HG03378 (cell line): ENCODE results near the gene HRH3.

Experiments used
- ATAC-seq: cut with Tn5 transposase; IDR thresholded peaks from one replicate; pipeline ENCODE4 v1.9.1; 2021; ENCODE audit warnings: mild to moderate bottlenecking, moderate library complexity; ENCODE audit not compliant: unreplicated experiment

HRH3 gene

DNA sequence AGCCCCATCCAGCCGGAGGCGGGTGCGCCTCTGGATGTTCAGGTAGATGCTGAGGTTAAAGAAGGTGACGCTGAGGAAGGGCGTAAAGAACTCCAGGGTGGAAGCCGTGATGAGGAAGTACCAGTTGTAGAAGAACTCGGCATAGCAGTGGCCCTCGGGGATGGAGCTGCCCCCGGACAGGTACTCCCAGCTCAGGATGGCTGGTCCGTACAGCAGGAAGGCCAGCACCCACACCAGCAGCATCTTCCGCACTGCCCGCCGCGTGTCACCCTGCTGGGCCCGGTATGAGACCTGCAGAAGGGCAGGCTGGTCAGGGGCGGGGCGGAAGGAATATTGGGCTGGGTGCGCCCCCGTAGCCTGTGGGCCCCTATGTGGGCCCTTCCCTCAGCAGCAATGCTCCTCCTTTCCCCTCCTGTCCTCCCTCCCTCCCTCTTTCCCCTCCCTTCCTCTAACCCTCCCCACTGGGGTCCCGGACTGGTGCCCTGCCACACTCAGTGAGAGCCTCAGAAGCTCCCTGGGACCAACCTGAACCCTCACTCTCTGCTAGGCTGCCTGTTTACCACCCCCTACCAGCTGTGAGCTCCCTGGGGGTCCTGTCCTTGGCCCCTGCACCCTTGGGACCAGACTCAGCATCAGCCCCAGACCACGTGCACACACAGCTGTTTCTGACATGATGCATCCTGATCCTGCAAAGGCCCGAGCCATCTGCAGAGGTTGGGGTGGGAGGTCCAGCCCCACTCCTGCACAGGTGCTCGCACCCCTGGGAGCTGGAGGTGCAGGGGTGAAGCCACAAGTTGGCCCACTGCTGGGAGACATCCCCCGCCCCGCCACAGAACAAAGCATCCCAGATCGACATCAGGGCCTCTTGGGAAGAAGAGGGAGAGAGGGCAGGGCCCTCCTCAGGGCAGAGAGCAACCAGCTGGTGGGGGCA is 3.2 kb downstream of the HRH3 start:
- no peak for ATAC-seq

DNA sequence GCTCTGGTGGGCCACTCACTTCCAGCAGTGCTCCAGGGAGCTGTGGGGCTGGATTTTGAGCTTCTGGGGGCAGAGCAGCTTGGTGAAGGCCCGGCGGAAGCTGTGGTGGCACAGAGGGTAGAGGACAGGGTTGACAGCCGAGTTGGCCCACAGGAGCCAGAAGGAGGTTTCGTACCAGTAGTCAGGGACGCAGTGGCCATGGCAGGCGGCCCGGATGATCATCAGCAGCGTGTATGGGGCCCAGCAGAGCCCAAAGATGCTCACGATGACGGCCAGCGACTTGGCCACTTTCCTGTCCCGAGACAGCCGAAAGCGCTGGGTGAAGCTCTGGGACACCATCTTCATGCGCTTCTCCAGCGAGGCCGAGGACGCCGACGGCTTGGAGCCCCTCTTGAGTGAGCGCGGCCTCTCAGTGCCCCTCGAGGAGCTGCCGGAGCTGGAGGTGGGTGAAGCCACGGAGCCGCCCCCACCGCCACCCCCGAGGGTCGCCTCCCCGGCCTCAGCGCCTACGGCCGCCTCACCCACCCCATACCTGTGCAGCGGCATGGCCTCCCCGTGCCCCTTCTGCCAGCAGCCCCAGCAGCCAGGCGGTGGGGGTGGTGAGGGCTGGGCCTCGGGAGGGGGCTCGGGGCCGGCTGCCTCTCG is 4.0 kb downstream of the HRH3 start:
- ATAC-seq, result no peak

DNA sequence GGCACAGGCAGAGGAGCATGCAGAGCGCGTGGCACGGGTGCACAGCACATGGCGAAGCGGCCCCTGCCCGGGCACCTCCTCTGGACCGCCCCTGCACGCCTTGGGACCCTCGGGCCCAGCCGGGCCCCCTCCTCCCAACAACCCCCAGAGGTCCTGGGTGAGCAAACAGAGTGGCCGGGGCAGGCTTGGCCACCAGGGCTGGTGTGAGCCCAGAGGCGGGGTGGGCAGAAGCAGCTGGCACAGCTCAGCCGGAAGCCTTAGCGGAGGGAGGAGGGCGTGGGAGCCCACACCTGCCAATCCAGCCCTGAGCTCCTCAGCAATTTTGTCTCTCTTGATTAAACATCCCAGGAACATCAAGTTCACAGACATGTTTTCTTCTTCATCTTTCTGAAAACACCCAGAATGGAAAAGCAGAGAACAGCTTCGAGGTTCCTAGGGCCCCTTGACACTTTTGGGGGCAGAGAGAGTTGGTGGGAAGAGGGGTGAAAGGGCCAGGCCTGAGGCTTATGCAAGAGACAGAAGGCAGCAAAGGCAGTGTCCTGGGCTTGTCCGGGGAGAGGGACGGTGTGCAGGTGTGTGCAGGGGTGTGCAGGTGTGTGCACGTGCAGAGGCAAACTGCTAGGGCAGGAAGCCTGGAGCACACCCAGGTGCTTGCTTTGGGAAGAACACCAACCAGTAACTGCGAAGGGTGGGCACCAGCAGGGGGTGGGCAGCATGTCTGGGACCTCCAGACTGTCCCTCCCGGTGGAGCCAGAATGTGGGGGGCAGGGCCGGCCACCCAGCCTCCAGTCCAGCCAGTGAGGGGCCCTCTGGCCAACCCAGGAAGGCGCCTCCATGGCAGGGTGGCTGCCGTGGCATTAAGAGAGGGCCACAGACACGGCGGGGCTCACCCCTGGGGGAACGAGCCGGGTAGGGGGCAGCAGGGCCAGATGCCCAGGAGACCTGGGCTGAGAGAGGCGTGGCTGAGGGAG is 4.8 kb downstream of the HRH3 start:
- ATAC-seq, result no peak

DNA sequence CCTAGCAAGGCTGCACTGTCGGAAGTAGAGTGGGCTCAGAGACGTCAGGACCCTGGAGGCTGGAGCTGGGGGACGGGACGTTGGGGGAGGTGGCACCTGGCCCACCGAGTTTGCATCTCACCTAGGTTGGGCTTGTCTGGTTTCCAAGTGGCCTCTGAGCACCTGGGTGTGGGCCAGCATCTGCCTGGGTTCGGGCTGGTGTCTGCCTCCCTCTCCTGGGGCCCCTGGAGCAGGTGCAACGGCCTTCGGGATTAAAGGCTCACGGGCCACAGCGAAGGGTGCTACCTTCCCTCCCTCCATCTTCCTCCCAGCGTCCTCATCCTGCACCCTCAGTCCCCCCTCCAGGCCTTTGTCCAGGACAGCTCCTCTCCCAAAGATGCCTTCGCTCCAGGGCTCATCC is 6.0 kb downstream of the HRH3 start:
- no peak for ATAC-seq

DNA sequence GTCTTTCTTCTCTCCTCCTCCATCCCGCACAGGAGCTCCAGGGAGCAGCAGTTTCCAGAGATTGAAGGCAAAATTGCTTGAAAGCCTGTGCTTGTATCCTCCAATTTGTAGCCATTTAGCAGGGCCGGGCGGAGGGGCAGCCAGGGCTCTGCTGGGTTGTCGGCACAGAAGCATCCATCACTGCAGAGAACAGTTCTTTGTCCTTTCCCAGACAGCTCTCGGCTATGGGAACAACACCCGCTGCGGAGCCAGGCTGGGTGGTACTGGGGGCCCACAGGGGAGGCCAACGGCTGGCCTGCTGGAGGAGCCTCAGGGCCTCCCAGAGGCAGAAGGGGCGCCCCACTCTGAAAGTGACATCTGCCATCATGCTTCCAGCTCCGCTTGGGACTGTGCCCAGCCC is 7.8 kb downstream of the HRH3 start:
- ATAC-seq, result no peak

DNA sequence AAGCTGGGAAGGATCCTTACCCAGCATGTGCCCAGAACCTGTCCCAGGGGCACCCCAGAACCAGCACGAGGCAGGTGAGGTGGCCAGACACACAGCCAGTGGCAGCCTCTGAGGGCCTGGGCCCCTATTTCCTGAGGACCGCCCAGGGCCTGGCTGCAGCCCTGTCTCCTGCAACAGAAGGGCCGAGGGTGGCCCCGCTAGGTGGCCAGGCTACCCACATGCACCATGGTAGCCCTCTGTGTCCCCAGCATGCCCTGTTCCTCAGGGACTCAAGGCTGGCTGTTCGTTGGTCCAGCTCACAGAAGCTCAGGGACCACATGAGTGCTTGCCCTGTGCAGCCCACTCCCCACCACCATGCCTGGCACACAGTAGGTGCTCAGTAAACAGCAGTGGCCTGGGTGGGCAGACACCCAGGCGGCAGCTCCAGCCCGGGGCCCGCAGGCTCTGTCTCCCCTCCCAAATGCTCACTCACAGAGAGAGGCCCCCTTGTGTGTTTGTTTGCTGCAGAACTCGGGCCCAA is 8.2 kb downstream of the HRH3 start:
- ATAC-seq, result no peak

DNA sequence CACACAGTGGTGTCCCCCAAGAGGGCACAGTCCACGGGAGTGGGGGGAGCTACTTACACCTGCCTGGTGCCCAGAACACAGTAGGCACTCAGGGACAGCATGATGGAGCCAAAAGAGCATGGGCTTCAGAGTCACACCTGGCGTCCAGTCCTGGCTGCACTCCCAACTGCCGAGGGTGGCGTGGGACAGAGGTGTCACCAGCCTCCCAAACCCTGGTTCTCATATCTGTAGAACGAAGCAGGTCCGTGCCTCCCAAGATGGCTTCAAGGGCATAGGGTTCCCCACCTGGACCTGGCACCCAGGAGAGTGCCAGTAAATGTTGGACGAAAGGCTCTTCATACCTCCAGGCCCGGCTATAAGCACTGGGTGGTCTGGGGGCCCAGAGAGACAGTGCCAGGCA is 8.9 kb downstream of the HRH3 start:
- ATAC-seq, result no peak

DNA sequence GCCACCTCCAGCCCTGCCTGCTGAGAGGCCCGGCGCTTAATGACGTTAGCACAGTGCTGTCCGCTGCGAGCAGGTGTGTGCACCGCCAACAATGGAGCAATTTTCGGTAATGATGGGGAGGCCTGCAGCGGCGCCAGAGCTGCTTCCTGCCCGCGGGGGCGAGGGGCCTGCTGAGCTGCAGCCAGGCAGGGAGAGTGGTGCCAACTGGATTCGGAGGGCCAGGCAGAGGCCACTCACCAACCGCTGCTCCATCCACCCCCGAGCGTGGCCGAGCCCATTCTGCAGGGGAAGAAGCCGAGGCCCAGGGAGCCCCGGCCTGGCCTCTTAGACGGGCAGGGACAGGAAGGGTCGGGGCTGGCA is 9.6 kb downstream of the HRH3 start:
- ATAC-seq, result no peak

DNA sequence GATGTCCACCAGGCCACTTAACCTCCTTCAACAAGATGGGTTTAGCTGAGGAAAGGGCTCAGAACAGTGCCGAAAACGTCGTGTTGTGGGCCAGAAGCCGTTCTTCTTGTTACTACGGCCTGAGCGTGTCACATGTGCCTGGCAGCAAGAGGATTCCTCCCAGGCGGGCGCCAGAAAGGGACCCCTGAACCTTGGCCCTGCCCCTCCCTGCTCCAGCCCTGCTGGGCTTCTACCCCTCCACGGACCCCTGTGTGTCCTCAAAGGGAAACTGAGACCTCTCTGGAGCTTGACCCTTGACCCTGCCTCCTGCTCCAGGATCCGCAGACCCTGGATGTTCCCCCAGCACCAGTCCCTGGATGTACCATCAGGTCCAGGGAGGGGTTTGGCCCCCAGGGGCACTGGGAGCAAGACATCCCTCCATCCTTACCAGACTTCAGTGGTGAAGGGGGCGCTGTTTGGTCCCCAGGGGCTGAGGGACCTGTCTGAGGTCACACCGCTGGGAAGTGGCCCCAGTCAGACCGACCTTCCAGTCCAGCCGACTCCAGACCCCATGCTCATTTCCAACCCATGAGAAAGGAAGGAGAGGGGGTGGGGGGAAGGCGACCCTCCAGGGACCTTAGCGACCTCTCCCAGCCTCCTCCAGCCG is 10.1 kb downstream of the HRH3 start:
- no peak for ATAC-seq

DNA sequence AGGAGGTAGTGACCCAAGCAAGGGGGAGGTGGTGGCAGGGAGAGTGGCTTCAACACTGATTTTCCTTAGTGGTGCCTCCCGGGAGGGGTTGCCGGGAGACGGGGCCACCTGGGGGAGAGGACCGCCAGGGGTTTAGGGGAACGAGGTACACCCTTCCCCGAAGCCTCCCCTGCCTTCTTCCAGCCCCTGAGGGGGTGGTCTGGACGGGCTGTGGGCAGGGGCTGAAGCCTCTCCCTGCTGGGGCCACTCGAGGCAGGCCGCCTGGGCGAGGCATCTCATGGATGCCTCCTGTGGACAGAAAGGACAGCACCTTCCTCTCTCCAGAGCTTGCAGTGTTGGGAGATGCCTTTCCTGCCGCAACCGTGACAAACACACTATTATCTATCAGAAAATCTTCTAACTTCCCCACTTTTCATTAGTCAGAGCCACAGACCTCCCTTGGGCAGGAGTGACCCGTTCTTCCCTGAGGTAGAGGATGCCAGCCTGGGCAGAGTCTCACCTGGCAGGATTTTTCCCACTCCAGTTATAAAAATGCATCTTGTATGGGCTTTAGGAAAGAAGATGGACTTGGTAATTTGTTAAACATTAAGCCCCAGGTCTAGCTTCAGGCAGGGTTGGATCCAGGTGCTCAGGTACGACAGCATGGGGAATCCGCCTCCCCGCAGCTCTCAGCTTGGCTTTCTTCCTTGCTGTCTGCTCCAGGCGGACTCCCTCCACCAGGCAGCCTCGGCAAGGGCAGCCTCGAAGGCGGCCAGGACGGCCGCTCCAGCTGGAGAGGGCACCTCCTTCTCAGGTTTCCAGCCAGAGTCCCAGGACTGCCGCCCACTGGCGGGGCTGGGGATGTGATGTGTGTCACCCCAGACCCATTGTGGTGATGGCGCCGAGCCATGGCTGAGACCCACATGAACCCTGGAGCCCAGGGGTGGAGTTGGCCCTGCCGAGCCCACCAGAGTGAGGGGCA is 11.0 kb downstream of the HRH3 start:
- no peak for ATAC-seq

DNA sequence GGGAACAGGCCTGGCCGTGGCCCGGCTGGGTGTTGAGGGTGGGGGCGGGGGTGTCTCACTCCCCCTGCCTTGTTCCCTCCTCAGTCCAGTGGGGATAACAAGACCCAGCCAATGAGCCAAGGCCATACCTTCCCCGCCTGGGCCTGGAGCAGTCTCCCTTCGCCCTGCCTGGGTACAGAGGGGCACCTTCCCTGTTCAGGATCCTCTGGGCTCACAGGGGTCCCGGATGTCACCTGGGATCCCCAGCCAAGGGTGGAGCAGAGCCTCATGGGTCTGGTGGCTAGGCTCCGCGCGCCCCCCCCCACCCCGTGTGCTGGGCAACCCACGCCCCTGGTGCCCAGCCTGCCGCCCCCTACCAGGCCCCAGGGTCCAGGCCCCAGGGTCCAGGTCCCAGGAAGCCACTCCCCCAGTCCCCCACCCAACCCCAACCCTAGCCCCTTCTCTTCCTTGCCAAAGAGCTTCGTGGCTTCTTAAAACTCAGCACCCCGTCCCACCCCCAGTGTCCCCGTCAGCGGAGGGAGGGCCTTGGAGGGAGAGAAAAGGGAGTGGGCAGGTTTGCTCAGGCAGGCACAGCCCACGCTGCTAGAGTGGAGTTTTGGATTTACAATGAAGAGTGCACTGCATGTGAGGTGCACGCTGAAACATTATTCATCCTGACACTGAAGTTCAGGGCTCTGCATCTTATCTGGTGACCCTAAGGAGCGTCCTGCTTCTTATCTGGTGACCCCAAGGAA is 11.8 kb downstream of the HRH3 start:
- ATAC-seq, result no peak

DNA sequence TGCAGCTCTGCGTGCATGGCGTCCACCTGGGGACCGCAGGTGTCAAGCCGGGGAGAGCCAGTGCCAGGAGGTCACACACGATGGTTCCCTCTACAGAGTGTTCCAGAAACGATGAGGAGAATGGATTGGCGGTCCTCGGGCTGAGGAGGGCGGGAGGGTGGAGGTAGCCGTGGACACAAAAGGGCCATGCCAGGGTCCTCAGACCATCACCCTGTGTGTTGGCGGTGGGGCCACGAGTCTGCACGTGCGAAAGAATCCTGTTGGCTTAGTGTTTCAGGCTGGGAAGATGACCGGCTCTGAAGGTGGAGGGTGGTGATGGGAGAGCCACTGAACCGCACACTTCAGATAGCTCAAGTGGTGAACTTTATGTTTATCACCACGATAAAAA is 13.7 kb downstream of the HRH3 start:
- no peak for ATAC-seq

DNA sequence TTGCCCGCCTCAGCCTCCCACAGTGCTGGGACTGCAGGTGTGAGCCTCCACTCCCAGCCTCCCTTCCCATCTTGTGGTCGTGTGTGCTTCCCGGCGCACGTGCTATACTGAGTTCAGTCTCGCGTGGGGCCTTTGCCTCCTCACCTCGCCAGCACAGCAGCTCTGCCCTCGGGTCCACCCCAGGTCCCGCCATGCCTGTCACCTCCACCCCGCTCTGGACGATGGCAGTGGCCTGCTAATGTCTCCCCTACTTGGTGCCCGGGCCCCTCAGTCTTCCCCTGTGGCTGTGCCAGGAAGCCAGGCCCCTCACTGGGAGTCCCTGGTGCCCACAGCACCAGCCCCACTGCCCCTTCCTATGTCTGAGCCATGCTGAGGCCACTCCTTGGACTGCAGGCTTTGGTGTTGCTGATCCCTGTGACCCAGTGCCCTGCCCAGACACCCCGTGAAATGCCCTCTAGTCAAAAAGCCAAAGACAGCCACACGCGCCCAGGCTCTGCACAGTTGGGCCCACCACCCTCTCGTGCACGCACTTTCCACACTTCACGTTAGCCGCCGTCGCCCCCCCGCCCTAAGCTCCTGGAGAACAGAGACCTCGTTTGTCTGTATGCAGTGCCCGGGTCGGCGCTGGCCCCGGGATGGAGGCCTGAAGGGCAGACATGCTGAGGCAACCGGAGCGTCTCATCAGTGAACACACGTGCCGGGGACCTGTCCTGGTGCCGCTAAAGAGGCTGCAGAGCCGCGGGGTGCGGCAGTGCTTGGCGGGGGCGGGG is 14.3 kb downstream of the HRH3 start:
- ATAC-seq, result no peak

DNA sequence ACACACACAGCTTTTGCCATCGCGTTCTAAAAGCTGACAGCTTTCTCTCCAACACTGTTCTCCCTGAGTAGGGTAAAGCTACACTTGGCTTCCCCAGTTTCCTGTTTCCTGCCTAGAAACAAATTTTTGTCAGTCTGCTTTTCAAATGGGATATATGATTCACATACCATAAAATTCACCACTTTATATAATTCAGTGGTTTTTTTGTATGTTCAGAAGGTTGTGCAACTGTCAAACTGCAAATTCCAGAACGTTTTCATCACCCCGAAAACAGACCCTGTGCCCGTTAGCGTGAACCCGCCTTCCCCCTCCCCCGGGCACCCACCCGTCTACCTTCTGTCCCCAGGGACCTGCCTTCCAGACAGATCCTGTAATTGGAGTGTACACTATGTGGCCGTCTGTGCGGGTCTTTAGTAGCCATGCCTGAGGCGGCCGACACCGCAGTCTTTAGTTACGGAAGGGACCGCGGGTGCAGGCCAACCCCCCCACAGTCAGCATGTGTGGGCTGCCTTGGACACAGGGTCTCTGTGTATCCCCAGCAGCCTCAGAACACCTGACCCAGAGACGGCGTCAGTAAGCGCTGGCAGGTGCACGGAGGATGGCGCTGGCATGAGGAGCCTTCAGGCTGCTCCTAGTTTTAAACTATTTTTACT is 16.6 kb downstream of the HRH3 start:
- no peak for ATAC-seq

DNA sequence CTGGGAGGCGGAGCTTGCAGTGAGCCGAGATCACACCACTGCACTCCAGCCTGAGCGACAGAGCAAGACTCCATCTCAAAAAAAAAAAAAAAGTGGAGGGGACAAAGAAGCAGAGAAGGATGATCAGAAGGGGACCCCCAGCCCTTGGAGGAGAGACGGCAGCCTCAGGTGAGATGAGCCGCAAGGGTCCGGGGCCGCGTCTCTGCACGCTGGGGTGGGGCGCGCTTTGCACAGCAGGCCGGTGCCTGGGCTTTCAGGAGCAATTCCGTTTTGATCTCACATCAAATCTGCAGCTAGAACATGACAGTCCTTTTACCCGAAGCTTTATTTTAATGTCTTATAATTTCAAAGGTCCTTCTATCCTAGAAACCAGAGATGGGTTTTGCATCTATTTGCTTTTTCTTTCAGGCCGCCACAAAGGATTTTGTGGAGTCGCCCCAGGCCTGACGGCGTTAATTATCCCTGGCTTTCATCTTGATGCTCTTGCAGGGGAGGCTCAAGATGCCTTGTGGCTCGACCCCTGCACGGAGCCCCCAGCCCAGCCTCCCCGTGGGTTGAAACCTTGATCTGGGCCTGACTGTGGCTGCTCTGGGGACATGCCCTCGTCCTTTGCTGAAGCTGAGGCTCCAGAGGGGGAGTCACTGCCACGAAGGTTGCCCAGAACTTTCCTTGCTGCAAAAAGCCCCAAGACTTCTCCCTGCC is 17.3 kb downstream of the HRH3 start:
- no peak for ATAC-seq

DNA sequence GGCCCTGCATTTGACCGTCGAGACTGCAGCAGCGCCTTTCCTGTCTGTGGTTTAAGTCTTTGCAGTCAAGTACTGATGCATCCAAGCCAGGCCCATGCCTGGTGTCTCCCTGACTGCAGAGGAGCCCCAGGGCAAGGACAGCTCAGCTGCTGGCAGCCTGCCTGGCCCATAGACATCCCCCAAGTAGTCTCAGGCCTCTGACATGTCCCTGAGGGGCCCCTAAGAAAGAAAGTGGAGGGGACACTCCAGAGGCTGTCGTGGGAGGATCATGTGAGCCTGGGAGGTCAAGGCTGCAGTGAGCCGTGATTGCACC is 18.0 kb downstream of the HRH3 start:
- no peak for ATAC-seq
